A549 (cell line): Measurements from ENCODE around the gene ABCC4.

Experiments used
- EP300 ChIP-seq, 2 experiments: fragments of >200 bp; sonication (Bioruptor Twin); formaldehyde crosslinking; IDR thresholded peaks; 2 replicates in 1 of 2; 3 replicates in 1 of 2; pipeline ENCODE4 v1.6.1; 2016 to 2017
- HDAC2 ChIP-seq: fragments of 200-600 bp; sonication (generic); IDR thresholded peaks from 2 replicates; pipeline ENCODE4 v1.6.1; 2016
- POLR2A ChIP-seq: IDR thresholded peaks from 2 replicates; pipeline ENCODE4 v1.6.1; 2012; ENCODE audit warnings: mild to moderate bottlenecking, low read length
- RARB ChIP-seq: fragments of 250-450 bp; sonication (Bioruptor Pico); IDR thresholded peaks from 2 replicates; pipeline ENCODE4 v1.8.0; 2021; ENCODE audit warnings: mild to moderate bottlenecking, moderate library complexity
- RCOR1 ChIP-seq: fragments of 150-350 bp; IDR thresholded peaks from 2 replicates; pipeline ENCODE4 v1.6.1; 2014; ENCODE audit warnings: antibody characterized with exemption, low read length, low read depth
- SREBF2 ChIP-seq: fragments of 450-650 bp; IDR thresholded peaks from 2 replicates; pipeline ENCODE4 v1.6.1; 2014; ENCODE audit warnings: mild to moderate bottlenecking, moderate library complexity
- TP53 ChIP-seq: fragments of 250-450 bp; sonication (Bioruptor Pico); IDR thresholded peaks from 2 replicates; pipeline ENCODE4 v1.5.0; 2021; ENCODE audit warnings: mild to moderate bottlenecking, moderate library complexity
- TF ChIP-seq, protein P1 (sequence below): IDR thresholded peaks from 2 replicates; pipeline ENCODE4 v1.6.1; 2012
- TF ChIP-seq, protein P2 (sequence below): fragments of >200 bp; sonication (Bioruptor Twin); formaldehyde crosslinking; IDR thresholded peaks from 3 replicates; pipeline ENCODE4 v1.5.1; 2016

DNA sequence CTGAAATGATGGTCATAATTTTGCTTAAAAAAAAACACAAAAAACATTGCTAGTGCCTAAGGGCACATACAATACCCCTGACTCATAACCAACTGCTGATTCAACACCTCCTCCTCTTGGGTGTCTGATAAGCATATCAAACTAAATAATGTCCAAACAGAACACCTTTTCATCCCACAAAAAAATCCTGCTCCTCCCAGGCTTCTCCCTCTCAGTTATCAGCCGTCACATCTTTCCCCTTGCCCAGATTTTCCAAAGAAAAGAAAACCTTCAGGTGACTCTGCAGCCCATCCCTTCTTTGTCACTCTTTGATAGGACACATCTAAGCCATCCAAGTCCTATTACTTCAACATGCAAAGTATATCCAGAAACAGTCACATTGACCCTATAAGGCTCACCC is 46.9 kb downstream of the ABCC4 start:
- TF ChIP-seq, protein P1, sequence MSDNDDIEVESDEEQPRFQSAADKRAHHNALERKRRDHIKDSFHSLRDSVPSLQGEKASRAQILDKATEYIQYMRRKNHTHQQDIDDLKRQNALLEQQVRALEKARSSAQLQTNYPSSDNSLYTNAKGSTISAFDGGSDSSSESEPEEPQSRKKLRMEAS: no peak
- no peak for TF ChIP-seq EP300 (IDR thresholded peaks at IDR 0.05)
- no peak for TF ChIP-seq RARB
- no peak for TF ChIP-seq HDAC2
- TF ChIP-seq, protein P2, sequence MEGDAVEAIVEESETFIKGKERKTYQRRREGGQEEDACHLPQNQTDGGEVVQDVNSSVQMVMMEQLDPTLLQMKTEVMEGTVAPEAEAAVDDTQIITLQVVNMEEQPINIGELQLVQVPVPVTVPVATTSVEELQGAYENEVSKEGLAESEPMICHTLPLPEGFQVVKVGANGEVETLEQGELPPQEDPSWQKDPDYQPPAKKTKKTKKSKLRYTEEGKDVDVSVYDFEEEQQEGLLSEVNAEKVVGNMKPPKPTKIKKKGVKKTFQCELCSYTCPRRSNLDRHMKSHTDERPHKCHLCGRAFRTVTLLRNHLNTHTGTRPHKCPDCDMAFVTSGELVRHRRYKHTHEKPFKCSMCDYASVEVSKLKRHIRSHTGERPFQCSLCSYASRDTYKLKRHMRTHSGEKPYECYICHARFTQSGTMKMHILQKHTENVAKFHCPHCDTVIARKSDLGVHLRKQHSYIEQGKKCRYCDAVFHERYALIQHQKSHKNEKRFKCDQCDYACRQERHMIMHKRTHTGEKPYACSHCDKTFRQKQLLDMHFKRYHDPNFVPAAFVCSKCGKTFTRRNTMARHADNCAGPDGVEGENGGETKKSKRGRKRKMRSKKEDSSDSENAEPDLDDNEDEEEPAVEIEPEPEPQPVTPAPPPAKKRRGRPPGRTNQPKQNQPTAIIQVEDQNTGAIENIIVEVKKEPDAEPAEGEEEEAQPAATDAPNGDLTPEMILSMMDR: no peak
- TF ChIP-seq SREBF2: no peak
- no peak for TF ChIP-seq POLR2A
- no peak for TF ChIP-seq TP53 (CRISPR knock-in tag)
- TF ChIP-seq RCOR1: no peak
